Jurkat, Clone E6-1 (cell line): ENCODE measurements around the gene UPF1.

Source experiments
- DNase-seq: peaks from one replicate; pipeline ENCODE4 v3.0.0-alpha.2; 2011; ENCODE audit warnings: low read depth, low spot score
- H3K4me3 ChIP-seq: 2 replicates; pipeline ENCODE4 v1.5.1; 2011; ENCODE audit warnings: mild to moderate bottlenecking, low read length, control low read depth, moderate library complexity

UPF1 gene

DNA sequence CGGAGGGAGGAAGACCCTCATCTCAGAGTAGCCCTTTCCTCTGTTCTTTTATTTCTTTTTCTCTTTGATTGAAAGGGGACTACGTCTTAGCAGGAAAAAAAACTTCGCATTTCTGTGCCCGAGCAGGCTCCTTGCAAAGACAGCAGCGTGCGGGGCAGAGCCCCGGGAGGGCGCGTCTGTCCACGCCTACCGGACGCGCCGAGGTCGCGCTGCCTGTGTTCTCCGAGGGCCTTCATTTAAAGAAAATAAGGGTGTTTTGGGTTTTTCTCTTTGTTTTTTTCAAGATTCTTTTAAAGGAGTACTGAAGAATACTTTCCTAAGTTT, 35.0 kb downstream of the UPF1 start:
- no peak for DNase-seq

DNA sequence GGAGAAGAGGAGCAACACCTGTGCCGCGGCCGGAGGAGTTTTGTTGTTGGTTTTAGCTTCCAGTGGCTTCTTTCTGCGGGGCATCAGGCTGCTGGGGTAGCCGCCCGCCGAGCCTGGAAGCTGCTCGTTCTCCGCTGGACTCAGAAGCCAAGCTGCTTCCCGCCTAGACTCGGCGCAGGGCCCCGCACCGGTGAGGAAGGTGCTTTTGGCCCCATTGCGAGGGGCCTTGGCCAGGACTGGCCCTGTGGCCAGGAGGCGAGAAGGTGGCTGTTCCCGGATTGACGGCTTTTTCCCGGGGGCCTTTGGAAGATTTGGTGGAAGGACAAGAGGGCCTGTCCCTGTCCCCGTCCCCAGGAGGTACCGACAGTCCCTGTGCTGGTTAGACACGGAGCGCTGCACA, 35.4 kb downstream of the UPF1 start:
- H3K4me3 ChIP-seq, result no peak overlapping the region
- no peak for DNase-seq

More for the DNA sequence above, 35.0 kb downstream of the UPF1 start:
- no peak overlapping the region for H3K4me3 ChIP-seq

DNA sequence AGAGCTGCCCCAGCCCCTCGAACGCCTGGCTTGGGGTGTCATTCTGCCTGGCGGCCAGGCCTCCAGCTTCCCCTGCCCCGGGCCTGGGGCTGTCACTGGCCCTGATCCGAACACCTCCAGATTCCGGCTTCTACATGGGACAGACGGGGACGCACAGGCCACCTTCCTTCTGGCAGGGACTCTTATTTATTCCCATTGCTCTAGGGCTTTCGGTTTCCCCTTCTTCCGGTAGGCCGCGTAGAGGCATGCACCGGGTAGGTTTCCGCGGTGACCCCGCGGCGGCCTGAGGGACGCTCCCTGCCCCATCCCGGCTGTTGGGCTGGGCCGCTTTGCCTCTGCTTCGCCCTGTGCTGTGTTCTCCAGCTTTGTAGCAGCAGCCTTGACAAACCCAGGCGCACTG, 36.0 kb downstream of the UPF1 start:
- H3K4me3 ChIP-seq, result no peak overlapping the region
- no peak for DNase-seq

DNA sequence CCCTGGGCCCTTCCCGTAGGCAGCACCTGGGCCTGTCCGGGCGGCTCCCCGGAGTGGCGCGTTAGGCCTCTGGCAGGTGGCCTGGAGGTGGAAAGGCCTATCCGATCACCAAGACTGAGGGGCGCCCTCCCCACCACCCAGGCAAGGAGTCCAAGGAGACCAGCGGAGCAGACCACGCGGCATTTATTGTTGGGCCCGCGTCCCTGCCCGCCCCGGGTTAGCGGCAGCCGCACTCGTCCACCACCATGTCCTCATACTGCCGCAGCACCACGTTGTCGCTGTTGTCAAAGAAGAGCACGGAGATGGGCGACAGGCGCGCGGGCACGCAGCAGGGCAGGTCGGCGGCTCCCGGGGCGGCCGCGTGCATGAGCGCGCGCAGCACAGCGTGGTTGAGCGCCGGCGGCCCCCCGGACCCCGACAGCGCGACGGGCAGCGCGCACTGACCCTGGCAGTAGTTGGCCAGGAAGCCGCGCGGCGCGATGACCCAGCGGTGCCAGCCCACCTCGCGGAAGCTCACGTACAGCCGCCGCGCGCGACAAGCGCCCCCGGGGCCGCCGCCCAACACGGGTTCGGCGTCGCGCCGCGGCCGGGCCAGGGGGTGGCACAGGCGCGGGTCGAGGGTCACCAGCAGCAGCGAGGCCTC, 36.7 kb downstream of the UPF1 start:
- no peak for DNase-seq
- H3K4me3 ChIP-seq, result no peak overlapping the region

DNA sequence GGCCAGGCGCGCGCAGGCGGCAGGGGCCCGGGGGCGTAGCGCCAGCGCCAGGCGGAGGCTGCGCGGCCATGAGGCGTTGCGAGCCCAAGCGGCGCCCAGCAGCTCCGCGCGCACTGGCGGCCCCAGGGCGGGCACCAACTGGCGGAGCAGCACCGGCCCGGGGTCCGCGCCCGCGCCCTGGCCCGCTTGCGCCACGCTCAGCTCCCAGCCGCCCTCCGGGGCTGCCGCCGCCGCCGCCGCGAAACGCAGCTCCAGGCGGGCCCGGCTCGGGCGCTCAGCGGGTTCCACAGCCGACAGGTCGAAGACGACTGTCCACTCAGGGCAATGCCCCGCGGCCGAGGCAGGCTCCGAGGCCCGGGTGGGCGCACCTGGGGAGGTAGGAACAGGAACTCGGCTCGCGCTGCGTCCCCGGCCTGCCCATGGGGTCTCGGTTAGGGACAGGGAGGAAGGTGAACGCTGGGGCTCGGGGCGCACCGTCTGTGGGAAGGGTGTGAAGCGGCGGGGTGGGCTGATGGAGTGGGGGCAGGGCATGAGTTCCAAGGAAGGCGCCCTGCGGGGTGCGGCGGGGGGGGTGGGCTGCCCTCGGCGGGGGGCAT, 37.4 kb downstream of the UPF1 start:
- no peak overlapping the region for H3K4me3 ChIP-seq
- DNase-seq, result no peak

DNA sequence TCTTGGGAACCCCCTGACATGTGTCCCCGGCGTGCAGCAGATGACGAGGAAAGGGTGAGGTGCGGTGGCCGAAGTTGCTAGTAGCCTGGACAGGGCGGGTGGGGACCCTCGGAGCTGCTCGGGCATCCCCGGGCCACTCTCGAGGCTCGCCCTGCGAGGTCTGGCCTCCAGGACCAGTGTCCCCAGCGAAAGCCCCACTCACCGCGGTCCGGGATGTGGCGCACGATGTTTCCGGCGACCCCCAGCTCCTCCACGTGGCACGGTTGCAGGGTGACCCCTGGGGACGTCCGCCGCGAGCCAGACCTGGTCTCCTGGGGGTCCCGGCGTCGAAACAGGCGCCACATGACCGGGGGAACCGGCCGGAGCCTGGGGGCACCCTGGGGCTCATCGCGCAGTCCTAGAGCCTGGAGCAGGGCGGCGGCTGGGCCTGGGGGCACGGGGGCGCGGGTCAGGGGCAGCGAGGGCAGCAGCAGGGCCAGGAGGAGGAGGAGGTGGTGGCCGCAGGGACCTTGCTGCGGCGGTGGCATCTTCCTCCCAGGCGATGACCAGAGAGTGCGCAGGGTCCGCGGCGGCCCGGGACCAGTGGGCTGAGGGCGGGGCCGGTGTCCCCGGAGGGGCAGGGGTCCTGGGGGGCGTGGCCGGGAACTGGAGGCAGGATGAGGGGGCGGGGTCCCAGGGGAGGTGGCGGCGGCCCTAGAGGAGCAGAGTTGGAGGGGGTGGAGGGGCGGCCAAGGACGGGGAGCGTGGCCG, 38.2 kb downstream of the UPF1 start:
- DNase-seq, result no peak
- no peak overlapping the region for H3K4me3 ChIP-seq

DNA sequence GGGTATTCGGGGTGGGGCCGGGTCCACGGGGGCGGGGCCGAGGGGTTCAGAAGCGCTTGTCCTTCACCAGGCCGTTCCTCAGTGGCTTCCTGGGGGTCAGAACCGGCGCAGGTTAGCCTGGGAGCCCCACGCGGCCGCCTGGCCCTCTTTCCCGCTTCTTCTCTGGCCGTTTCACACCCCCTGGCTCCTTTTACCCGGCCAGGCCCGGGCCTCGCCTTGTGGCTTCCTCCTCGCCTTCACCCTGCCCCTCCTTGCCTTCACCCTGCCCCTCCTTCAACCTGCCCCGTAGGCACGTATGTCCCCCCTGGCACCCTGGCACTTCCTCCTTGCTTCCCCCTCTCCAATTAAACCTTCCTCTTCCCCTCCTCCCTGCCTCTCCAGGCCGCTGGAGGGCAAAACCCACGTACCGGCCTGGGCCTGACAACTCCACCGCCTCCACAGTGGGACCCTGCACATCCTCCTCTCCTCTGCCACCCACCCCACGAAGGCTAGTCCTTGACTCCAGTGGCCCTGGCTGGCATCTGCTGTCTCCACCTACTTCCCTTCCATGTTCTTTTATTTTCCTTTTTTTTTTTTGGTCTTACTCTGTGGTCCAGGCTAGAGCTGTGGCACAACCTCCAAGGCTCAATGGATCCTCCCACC, 38.9 kb downstream of the UPF1 start:
- DNase-seq, result no peak
- H3K4me3 ChIP-seq, result no peak overlapping the region

DNA sequence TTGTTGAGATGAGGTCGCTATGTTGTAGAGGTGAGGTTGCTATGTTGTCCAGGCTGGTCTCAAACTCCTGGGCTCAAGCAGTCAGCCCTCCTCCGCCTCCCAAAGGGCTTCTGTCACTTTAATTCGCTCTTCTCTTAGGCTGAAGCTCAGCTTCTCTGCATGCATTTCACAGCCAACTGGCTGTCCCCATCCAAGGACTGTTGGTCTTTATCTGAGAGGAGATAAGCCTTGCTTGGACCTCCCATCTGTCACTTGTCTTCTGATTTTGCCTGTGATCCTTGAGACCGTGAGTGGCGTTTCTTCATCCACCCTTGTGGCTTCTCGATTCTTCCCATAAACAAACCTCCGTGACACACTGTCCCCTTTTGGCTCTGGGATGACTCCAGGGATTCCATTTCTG, 39.8 kb downstream of the UPF1 start:
- no peak overlapping the region for H3K4me3 ChIP-seq
- no peak for DNase-seq

DNA sequence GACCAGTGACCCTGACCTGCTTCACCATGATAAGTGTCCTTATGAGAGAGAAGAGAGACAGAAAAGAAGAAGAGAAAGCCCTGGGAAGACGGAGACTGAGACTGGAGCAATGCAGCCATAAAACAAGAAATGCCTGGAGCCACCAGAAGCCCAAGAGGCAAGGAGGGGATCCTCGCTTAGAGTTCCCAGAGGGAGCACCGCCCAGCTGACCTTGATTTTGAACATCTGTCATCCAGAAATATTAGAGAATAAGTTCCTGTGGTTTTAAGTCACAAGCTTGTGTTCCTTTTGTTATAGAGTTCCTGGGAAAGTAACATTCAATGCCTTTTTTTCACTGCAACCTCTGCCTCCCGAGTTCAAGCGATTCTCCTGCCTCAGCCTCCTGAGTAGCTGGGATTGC, 44.0 kb downstream of the UPF1 start:
- no peak overlapping the region for H3K4me3 ChIP-seq
- no peak for DNase-seq

DNA sequence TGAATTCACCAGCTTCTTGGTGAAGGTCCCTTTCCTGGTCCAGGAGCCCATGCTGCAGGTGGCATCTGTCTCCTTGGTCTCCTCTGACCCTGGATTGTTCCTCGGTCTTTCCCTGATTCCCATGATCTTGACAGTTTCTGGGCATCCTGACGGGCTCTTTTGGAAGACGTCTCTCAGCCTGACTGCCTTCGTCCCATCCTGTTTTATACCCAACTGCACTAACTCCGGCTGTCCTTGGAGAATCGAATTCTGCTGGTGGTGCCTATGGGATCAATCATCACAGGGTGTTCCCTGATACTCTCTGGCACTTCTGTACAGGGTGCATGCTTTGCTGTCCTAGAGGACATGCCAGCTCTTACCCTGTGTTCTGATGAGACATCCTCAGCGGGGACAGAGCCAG, 45.1 kb downstream of the UPF1 start:
- no peak for DNase-seq
- H3K4me3 ChIP-seq, result no peak overlapping the region

DNA sequence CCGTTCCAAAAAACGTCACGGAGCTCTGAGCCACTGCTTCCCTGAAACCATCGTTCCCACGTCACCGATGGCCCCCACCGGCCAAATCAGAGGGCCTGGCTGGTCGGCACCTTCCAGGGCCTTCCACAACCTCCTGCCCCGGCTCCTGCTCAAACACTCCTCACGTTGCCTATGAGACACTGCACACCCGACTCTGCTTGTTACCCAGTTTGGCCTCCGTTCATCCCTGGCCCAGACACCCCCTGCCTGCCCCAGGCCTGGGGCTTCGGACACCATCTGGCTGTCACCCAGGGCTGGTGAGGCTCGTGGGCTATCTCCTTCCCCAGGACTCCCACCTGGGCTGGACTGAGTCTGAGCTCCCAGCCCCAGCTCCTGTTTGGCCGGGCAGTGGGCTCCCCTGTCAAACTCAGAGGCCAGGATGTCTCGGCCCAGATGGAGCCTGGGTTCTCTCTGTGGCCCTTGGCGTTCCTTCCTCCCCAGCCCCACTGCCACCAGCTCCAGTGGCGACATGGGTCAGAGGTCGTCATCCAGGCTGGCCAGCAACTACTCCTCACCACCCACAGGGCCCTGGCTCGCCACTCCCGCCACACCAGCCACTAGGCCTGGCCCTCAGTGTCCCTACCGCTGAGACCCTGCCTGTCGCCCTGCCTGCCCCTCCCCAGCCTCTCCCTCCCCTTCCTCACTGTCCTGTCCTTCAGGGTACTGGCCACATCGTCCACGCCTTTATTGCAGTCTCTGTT, 46.5 kb downstream of the UPF1 start:
- no peak for DNase-seq
- H3K4me3 ChIP-seq, result no peak overlapping the region

DNA sequence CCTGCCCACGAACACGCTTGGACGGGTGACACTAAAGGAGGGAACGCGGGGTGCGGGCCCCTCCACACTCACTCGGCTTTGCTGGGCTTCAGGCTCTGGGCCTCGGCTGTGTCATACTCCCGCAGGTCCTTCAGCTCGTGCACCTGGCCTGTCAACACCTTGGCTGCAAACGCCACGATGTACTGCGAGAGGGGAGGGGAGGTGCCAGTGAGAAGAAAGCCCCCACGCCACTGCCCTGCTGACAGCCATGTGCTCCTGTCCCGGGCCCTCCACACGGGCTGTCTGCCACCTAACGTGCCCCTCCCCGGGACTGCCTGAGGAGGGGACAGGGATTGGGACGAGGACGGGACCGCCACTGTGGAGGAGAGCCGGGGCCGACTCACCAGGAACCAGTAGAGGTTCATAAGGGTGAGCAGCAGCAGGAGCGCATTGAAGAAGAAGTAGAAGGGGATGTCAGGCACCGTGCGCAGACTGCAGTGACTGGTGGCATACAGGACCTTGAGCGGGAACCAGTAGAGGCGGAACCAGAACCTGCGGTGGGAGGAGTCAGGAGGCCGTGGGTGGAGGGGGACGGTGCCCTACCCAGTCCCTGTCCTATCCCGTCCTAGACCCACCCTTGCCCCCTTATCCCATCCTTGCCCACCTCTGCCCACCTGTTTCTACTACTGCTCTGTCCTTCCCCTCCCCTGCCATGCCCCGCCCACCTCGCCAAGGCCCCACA, 47.3 kb downstream of the UPF1 start:
- DNase-seq, result no peak
- H3K4me3 ChIP-seq, result no peak overlapping the region

DNA sequence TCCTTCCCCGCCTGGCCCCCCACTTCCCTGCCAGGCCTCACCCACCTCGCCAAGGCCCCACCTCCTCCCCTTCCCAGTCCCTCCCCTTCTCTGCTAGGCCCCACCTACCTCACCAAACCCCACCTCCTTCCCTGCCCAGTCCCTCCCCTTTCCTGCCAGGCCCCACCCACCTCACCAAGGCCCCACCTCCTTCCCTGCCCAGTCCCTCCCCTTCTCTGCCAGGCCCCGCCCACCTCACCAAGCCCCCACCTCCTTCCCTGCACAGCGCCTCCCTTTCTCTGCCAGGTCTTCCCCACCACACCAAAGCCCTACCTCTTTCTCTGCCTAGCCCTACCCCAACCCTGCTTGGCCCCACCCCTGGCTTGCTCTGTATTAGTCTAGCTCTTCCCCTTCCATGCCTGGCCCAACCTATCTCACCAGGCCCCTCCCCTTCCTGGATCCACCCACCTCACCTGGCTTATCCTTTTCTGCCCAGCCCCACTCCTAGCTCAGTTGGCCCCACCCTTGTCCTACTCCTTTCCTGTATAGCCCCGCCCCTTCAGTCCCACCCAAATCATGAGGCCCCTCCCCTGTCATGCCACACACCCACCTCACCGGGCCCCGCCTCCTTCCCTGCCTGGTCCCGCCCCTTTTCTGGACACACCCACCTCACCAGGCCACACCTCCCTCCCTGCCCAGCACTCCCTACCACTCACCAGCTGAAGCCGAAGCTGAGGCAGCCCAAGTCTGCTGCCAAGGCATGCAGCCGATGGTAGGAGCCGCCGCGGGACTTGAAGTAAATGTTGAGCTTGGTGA, 48.0 kb downstream of the UPF1 start:
- DNase-seq, result peak; percentile 59
- no peak overlapping the region for H3K4me3 ChIP-seq

DNA sequence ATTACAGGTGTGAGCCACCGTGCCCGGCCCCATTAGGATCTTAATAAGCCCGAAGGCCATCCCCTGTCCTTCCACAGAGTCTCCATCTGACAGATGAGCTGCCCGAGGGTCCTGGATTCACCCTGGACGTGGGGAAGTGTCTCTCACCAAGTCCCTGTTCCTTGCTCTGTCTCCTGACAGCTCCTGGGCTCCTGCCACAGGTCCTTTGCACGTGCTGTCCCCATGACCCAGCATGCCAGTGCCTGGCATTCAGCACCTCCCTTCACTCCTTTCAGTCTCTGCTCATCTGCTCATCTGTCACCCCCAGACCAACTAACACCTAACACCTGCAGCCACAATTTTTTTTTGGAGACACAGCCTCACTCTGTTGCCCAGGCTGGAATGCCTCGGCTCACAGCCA, 49.7 kb downstream of the UPF1 start:
- no peak for DNase-seq
- no peak overlapping the region for H3K4me3 ChIP-seq

DNA sequence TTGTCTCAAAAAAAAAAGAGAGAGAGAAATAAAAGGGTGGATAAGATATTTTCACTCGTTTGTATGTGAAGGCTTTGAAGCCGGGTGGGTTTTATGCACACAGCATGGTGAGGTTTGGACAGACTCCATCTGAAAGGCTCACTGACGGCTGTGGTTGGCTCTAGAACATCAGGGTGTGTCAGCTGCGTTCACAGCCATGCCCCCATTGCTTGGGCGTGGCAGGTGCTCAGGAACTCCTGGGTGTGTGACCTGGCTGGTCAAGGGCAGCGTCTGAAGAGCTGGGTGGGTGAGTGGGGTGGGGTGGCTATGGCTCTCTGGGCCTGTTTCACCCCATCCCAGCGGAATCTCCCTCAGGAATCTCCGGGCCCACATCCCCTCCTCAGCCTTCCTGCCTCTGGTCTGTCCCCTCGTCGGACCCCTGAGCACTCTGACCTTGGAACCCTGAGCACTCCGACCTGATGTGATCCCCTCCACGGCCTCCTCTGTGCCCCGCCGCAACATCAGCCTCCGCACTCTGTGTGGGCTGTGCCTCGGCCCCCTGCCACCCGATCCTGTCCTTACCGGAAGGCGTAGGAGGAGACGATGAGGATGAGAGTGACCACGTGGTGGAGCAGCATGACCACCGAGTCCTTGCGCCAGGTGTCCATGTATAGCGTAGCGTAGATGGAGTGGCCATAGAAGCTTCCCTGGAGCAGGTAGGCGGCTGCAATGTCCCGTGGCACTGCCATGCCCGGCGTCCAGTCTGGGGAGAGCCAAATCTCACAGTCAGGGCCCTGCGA, 52.0 kb downstream of the UPF1 start:
- H3K4me3 ChIP-seq, result no peak overlapping the region
- no peak for DNase-seq

DNA sequence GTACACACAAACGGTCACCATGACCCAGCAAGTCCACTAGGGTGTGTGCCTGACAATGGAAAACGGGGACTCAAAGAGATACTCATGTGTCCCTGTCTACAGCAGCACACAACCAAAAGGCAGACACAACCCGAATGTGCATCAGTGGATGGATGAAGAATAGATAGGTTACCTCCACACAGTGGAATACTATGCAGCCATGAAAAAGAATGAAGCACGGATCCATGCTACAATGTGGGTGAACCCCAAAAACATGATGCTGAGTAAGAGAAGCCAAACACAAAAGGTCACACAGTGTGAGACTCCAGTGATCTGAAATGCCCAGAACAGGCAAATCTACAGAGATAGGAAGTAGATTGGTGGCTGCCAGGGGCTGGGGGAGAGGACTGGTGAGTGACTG, 55.2 kb downstream of the UPF1 start:
- no peak overlapping the region for H3K4me3 ChIP-seq
- DNase-seq, result no peak

DNA sequence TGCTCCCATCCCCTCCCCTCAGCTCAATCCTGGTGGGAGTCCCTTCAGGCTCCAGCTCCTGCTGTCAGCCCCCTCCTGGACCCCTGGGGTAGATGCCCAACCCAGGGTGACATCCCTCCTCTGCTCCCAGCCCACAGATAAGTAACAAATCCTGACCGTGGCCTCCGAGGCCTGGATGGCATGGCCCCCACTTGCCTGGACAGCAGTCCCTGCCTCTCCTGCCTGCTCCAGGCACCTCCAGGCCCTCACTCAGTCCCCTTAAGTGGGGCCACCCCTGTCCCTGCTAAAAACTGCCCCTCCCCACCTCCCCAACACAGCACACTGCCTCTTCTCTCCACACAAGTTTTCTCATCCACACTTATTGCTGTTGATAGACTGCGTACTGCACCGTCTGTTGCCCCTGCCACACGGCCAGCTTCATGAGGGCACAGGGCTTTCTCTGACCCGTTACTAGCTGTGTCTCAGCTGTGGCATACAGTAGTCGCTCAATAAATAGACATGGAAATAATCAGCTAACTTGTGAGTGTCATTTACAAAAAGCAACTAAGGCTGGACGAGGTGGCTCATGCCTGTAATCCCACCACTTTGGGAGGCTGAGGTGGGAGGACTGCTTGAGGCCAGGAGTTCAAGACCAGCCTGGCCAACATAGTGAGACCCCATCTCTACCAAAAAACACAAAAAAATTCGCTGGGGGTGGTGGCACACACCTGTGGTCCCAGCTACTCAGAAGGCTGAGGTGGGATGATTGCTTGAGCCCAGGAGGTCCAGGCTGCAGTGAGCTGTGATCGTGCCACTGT, 58.4 kb downstream of the UPF1 start:
- H3K4me3 ChIP-seq, result no peak overlapping the region
- DNase-seq, result no peak
